Activated T-cell treated with anti-CD3 and anti-CD28 coated beads, Interleukin-2, amount 50 U/mL, for 4 hours (primary cell): Measurements from ENCODE around the gene PRR20D. TPM values are rescaled to one million over a fixed set of nuclear protein-coding genes. Genes with fewer than 3 reads are reported as not detected.
"Not testable (repeated sequence)": the region's sequence is repeated elsewhere in the genome, so short reads cannot be mapped to it uniquely, and the experiment has no call there.

Experiments
- ATAC-seq, 2 donors: fragments of 200-7000 bp; cut with Tn5 transposase; one replicate each; pipeline ENCODE4 v1.10.0; 2021
- DNase-seq: peaks from one replicate; pipeline ENCODE4 v3.0.0-alpha.2; 2020
- H3K27me3 Mint-ChIP-seq: one replicate; pipeline ENCODE4 v1.8.0; 2021; ENCODE audit warnings: low read depth, mixed read lengths
- H3K36me3 Mint-ChIP-seq: one replicate; pipeline ENCODE4 v1.8.0; 2022; ENCODE audit warnings: mixed read lengths; ENCODE audit not compliant: insufficient read depth
- H3K4me1 Mint-ChIP-seq: one replicate; pipeline ENCODE4 v1.8.0; 2021; ENCODE audit warnings: low read depth, mixed read lengths
- H3K4me3 Mint-ChIP-seq: one replicate; pipeline ENCODE4 v1.8.0; 2021; ENCODE audit warnings: mild to moderate bottlenecking, moderate library complexity, mixed read lengths
- H3K9me3 Mint-ChIP-seq: one replicate; pipeline ENCODE4 v1.8.0; 2021; ENCODE audit warnings: mixed read lengths
- total RNA-seq, 3 donors: library from RNA; stranded (reverse); gene quantifications; one replicate each; pipeline ENCODE4 v1.2.1, GENCODE V29; 2021

The PRR20D gene
- total RNA-seq = not detected

DNA sequence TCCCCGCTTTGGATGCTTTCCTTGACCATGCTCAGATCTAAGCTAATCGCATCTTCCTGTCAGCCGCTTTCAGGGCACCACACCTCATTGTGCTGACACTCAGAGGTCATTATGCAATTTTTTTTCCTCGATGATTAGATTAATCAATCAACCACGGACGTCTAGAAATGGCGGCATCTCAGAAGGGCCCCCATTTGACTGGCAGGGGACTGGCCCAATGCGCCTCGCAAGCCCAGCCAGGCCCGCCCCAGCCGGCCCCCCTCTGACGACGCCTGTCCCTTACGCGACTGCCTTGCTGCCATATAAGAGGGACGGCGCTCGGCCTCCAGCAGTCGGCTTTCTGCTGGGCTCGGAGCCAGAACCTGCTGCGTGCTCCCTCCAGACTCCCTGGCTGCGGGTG is at the start of gene PRR20D:
Gene PRR20D, plus strand, starts transcription at position 301 of the 400 bp plus-strand sequence. CDS start 387 bp downstream, outside the sequence.
- H3K9me3 Mint-ChIP-seq, H3K4me1 Mint-ChIP-seq, DNase-seq, H3K4me3 Mint-ChIP-seq, H3K36me3 Mint-ChIP-seq, ATAC-seq, H3K27me3 Mint-ChIP-seq: not testable (repeated sequence)

DNA sequence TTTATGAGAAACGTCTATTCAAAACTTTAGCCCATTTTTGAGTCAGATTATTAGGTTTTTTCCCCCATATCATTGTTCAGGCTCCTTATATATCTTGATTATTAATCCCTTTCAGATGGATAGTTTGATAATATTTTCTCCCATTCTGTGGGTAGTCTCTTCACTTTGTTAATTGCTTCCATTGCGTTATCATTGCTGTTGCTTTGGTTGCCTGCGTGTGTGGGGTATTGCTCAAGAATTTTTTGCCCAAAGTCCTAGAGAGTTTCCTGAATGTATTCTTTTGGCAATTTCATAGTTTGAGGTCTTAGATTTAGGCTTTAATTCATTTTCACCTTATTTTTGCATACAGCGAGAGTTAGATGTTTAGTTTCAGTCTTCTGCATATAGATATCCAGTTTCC is 45.5 kb upstream of the PRR20D start:
- Mint-ChIP-seq H3K4me1 (no peaks in the 10 kb centered on the region), H3K27me3 (no peaks in the 10 kb centered on the region), H3K4me3 (no peak overlapping the region), H3K36me3 (no peaks in the 10 kb centered on the region), H3K9me3 (peaks cover 23% of the 10 kb centered on the region)
- ATAC-seq (no peak), DNase-seq (no peak)

DNA sequence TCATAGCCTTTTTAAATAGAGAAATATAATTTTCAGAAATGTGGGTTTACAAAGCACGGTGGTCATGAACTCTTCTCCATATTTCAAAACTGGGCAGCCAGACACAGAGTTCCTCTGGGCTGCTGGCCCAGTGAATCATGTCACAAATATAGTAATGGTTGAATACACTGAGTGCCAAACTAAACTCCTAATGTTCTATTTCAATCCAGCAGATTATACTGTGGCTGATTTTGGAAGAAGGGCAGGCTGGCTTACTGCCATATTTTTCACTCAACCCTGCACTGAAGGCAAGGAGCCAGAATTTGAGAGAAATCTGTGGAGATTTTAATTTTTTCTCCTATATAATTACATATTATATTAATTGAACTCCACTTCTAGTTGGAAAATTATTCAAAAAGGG is 36.8 kb upstream of the PRR20D start:
- ATAC-seq (no peak), DNase-seq (no peak)
- Mint-ChIP-seq H3K27me3 (no peaks in the 10 kb centered on the region), H3K4me3 (no peak overlapping the region), H3K4me1 (no peaks in the 10 kb centered on the region), H3K36me3 (no peaks in the 10 kb centered on the region), H3K9me3 (peaks cover 2% of the 10 kb centered on the region)

DNA sequence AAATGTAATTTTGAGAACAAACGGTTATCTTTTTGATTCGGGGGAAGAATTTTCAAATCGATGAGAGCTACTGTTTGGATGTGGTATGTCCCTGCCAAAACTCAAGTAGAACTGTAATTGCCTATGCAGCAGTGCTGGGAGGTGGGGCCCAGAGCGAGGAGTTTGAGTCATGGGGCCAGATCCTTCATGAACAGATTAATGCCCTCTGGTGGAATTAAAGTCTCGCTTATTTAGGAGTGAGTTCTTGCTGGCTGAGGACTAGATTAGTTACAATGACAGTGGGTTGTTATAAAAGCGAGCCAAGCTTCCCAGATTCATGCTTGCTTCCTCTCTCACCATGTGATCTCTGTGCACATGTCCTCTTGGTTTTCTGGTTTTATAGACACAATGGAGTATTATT is 31.5 kb upstream of the PRR20D start:
- ATAC-seq (no peak), DNase-seq (no peak)
- no peaks in the 10 kb centered on the region for H3K36me3 Mint-ChIP-seq
- no peaks in the 10 kb centered on the region for H3K4me1 Mint-ChIP-seq
- H3K27me3 Mint-ChIP-seq = no peaks in the 10 kb centered on the region
- no peak overlapping the region for H3K4me3 Mint-ChIP-seq
- peaks cover 3% of the 10 kb centered on the region for H3K9me3 Mint-ChIP-seq

DNA sequence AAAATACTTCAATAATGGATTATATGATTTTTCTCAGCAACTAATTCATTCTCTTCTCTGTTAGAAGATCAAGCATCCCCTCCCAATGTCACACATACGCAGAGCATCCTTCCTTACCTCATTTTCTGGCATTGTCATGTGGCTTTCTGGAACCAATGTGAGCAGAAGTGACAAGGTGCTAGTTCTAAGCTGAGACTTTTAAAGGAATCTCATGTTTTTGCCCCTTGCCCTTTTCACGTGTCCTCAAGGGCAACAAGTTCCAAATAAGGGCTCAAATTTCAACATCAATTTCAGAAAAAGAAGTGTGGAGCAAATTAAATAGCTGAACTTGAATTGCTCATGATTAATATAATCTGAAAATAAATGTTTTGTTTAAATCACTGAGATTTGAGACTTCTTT is 24.3 kb upstream of the PRR20D start:
- Mint-ChIP-seq H3K9me3 (no peaks in the 10 kb centered on the region), H3K36me3 (no peaks in the 10 kb centered on the region), H3K27me3 (no peaks in the 10 kb centered on the region), H3K4me3 (no peak overlapping the region), H3K4me1 (no peaks in the 10 kb centered on the region)
- DNase-seq (no peak), ATAC-seq (no peak)

DNA sequence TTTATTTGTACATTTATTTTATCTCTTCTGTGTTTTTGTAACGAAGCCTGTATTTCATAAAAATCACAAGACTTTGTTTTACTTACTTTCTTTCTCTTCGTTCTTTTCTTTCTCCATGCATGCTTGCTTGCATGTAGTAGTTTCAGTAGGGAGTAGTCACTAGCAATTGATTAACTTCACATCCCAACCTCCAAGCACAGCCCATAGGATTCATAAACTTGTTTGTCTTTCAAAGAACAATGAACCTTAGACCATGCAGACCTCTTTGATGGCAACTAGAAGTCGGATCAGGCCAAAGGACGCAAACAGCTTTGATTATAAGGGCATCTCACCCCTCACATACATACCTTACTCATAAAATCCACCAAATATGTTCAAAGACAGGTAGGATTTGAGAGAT is 22.8 kb upstream of the PRR20D start:
- ATAC-seq (no peak), DNase-seq (no peak)
- Mint-ChIP-seq H3K9me3 (no peaks in the 10 kb centered on the region), H3K27me3 (no peaks in the 10 kb centered on the region), H3K4me1 (no peaks in the 10 kb centered on the region), H3K36me3 (no peaks in the 10 kb centered on the region), H3K4me3 (no peak overlapping the region)

DNA sequence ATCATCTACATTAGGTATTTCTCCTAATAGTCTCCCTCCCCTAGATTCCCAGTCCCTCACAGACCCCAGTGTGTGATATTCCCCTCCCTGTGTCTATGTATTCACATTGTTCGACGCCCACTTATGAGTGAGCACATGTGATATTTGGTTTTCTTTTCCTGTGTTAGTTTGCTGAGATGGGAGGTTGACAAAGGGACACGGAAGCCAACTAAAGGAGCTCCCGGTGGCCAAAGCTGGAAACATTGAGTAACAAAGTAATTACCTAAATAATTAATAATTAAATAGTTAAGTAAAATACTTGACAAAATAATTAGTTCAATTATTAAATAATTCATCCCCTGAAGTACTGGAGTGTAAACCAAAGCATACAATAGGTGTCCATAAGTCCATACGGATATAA is 21.4 kb upstream of the PRR20D start:
- H3K4me3 Mint-ChIP-seq = no peak overlapping the region
- ATAC-seq (no peak), DNase-seq (no peak)
- no peaks in the 10 kb centered on the region for H3K9me3 Mint-ChIP-seq
- H3K36me3 Mint-ChIP-seq = no peaks in the 10 kb centered on the region
- no peaks in the 10 kb centered on the region for H3K27me3 Mint-ChIP-seq
- no peaks in the 10 kb centered on the region for H3K4me1 Mint-ChIP-seq

DNA sequence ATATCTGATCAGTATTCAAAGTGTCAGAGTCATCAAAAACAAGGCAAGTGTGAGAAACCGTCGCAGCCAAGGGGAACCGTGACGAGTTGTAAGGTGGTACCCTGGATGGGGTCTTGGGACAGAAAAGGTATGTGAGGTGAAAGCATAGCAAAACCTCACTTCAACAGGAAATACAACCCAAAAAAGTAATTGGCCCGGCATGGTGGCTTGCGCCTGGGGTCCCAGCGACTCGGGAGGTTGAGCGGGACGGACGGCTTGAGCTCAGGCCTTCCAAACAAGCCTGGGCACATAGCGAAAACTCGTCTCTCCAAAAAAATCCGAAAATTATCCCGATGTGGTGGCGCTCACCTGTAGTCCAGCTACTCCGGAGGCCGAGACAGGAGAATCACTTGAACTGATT is 20.7 kb upstream of the PRR20D start:
- H3K9me3 Mint-ChIP-seq, H3K27me3 Mint-ChIP-seq, ATAC-seq, H3K4me3 Mint-ChIP-seq, DNase-seq, H3K36me3 Mint-ChIP-seq, H3K4me1 Mint-ChIP-seq: not testable (repeated sequence)

DNA sequence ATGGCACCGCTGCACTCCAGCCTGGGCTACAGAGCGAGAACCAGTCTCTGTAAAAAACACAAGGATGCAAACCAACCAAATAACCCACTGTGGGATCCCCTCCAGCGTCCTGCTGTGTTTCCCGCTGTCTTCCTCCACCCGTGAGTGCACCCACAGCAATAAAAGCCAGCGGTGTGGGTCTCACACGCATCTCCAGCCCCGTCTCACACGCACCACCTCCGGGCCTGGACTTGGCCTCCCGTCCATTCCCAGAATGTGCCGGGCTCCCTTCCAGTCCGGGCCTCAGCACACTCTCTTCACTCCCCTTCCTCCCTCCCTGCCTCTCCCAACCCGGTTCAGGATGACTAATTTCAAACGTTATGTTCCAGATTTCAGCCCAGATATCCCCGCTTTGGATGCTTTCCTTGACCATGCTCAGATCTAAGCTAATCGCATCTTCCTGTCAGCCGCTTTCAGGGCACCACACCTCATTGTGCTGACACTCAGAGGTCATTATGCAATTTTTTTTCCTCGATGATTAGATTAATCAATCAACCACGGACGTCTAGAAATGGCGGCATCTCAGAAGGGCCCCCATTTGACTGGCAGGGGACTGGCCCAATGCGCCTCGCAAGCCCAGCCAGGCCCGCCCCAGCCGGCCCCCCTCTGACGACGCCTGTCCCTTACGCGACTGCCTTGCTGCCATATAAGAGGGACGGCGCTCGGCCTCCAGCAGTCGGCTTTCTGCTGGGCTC is 20.0 kb upstream of the PRR20D start, which contains the start of gene PRR20A:
Gene PRR20A, plus strand, starts transcription at position 684 of the 734 bp plus-strand sequence. CDS start 387 bp downstream, outside the sequence.
- ATAC-seq, DNase-seq, H3K4me1 Mint-ChIP-seq, H3K9me3 Mint-ChIP-seq, H3K36me3 Mint-ChIP-seq, H3K27me3 Mint-ChIP-seq, H3K4me3 Mint-ChIP-seq: not testable (repeated sequence)

DNA sequence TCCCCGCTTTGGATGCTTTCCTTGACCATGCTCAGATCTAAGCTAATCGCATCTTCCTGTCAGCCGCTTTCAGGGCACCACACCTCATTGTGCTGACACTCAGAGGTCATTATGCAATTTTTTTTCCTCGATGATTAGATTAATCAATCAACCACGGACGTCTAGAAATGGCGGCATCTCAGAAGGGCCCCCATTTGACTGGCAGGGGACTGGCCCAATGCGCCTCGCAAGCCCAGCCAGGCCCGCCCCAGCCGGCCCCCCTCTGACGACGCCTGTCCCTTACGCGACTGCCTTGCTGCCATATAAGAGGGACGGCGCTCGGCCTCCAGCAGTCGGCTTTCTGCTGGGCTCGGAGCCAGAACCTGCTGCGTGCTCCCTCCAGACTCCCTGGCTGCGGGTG is 13.2 kb upstream of the PRR20D start, which contains the start of gene PRR20B:
Gene PRR20B, plus strand, starts transcription at position 301 of the 400 bp plus-strand sequence. CDS start 387 bp downstream, outside the sequence.
- H3K9me3 Mint-ChIP-seq, H3K27me3 Mint-ChIP-seq, H3K4me3 Mint-ChIP-seq, H3K36me3 Mint-ChIP-seq, ATAC-seq, H3K4me1 Mint-ChIP-seq, DNase-seq: not testable (repeated sequence)

DNA sequence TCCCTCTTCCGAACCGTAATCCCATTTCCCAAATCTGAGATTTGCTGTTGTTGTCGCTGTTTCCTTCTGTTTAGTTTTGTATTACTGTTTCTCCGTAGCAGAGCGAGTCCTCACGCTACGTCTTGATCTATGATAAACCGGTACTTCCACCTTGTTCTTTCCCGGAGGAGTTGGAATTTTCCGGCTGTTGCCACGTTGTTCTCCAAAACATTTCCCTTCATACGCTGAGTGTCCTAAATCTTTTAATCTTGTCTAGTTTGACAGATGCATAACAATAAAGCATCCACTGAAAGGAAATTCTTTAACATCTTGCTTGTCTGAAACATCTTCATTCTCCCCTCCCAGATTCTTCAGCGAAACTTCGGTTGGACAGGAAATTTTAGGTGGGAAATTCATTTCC is 12.3 kb upstream of the PRR20D start:
- DNase-seq, H3K4me3 Mint-ChIP-seq, H3K9me3 Mint-ChIP-seq, H3K36me3 Mint-ChIP-seq, ATAC-seq, H3K4me1 Mint-ChIP-seq, H3K27me3 Mint-ChIP-seq: not testable (repeated sequence)

DNA sequence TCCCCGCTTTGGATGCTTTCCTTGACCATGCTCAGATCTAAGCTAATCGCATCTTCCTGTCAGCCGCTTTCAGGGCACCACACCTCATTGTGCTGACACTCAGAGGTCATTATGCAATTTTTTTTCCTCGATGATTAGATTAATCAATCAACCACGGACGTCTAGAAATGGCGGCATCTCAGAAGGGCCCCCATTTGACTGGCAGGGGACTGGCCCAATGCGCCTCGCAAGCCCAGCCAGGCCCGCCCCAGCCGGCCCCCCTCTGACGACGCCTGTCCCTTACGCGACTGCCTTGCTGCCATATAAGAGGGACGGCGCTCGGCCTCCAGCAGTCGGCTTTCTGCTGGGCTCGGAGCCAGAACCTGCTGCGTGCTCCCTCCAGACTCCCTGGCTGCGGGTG is 6.7 kb upstream of the PRR20D start, which contains the start of gene PRR20C:
Gene PRR20C, plus strand, starts transcription at position 301 of the 400 bp plus-strand sequence. CDS start 387 bp downstream, outside the sequence.
- not testable (repeated sequence) for H3K4me3 Mint-ChIP-seq, H3K27me3 Mint-ChIP-seq, H3K4me1 Mint-ChIP-seq, H3K9me3 Mint-ChIP-seq, DNase-seq, ATAC-seq, H3K36me3 Mint-ChIP-seq

DNA sequence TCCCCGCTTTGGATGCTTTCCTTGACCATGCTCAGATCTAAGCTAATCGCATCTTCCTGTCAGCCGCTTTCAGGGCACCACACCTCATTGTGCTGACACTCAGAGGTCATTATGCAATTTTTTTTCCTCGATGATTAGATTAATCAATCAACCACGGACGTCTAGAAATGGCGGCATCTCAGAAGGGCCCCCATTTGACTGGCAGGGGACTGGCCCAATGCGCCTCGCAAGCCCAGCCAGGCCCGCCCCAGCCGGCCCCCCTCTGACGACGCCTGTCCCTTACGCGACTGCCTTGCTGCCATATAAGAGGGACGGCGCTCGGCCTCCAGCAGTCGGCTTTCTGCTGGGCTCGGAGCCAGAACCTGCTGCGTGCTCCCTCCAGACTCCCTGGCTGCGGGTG is 6.5 kb downstream of the PRR20D start, which contains the start of gene PRR20E:
Gene PRR20E, plus strand, starts transcription at position 301 of the 400 bp plus-strand sequence. CDS start 387 bp downstream, outside the sequence.
- not testable (repeated sequence) for H3K27me3 Mint-ChIP-seq, ATAC-seq

DNA sequence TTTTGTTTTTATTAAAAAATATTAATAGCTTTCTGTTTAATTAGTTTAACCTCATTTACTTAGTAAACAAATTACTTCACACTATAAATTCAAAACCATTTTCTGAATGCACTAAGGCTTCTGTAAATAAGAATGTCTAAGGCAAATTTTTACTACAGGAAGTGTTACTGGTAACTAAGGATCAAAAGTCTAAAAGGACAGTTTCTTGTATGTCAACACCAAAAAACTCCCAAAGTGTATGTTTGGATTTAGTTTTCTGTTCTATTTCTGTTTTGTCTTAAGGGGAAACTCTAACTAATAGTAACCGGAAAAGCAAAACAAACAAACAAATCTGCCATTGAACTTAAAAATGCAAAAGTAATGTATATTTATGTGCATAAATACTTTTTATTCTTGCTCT is 31.2 kb downstream of the PRR20D start:
- Mint-ChIP-seq H3K4me3 (no peak overlapping the region), H3K27me3 (no peaks in the 10 kb centered on the region), H3K36me3 (no peaks in the 10 kb centered on the region), H3K4me1 (no peaks in the 10 kb centered on the region), H3K9me3 (peaks cover 5% of the 10 kb centered on the region)
- no peak for ATAC-seq
- no peak for DNase-seq

More for the DNA sequence above, 6.5 kb downstream of the PRR20D start, which contains the start of gene PRR20E:
- not testable (repeated sequence) for H3K4me1 Mint-ChIP-seq, H3K9me3 Mint-ChIP-seq, H3K4me3 Mint-ChIP-seq, DNase-seq, H3K36me3 Mint-ChIP-seq

DNA sequence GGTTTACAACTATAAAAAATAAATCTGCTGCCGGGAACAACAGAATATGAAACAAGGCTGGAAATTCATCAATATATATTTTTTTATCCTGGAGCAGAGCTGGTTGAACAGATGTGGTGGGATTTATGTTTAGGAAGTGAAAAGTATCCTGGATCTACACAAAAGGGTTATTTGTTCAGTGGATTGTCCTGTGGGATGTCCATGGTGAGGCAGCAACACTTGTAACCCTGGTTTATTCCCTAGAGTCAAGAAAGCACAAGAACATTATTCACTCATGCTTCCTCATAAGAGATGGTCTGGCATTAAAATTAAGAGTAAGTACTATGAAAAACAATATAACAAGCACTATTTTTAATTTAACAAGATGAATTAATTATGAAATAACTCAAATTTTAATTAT is 52.6 kb downstream of the PRR20D start:
- H3K36me3 Mint-ChIP-seq = no peaks in the 10 kb centered on the region
- H3K4me3 Mint-ChIP-seq = no peak overlapping the region
- no peaks in the 10 kb centered on the region for H3K4me1 Mint-ChIP-seq
- ATAC-seq = no peak
- no peaks in the 10 kb centered on the region for H3K27me3 Mint-ChIP-seq
- peaks cover 10% of the 10 kb centered on the region for H3K9me3 Mint-ChIP-seq
- no peak for DNase-seq
